ENCODE results near the gene ATP2B3. TPM values are rescaled to one million over a fixed set of nuclear protein-coding genes. Genes with fewer than 3 reads are reported as not detected.

Gene ATP2B3
- total and polyA plus RNA-seq, 9 of the 15 experiments (the other 6 are each of a cell fraction or from before 2014, with no cell fraction given) = 0.04 TPM; not detected in 8

DNA sequence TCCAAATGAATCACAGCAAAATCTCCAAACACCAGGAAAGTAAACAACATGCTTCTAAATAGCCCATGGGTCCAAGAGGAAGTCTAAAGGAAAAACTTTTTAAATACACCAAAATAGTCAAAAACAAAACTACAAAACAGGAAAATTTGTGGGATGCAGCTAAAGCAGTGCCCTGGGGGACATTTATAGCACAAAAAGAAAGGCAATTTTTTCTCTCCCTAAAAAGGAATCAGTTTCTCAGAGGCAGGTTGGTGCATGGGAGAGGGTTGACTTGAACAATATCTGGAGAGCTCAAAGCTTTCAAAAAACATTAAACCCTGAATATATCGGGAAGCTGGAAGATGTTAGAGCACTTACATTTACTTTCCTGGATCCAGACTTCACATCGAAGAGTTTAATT, 113.9 kb downstream of the ATP2B3 start:
- in situ Hi-C loops (cut with MboI) (no loop called here), intact Hi-C loops (cut with micrococcal nuclease) (no loop called here)
- Histone ChIP-seq H3K27ac (ENCODE audit: extremely low read depth, low read depth, low read length) (no peak overlapping the region), H3K36me3 (ENCODE audit: control insufficient read depth, insufficient read depth, low read length) (no peaks in the 10 kb centered on the region), H3K4me1 (replicated peaks in 1 of 2; ENCODE audit: control insufficient read depth in 2 of 2, insufficient read depth in 2 of 2, low read length in 2 of 2) (peaks cover 0 to 15% of the 10 kb centered on the region in 2 experiments; a peak in 2 of 5 replicates), H3K79me2 (ENCODE audit: control insufficient read depth, insufficient read depth, low read length) (no peaks in the 10 kb centered on the region), H3K9ac (ENCODE audit: insufficient read depth in 1 of 2, low read depth in 2 of 2, low read length in 2 of 2) (no peak overlapping the region), H2AFZ (ENCODE audit: low read depth, low read length) (no peak overlapping the region), H3K9me3 (replicated peaks; ENCODE audit: control insufficient read depth, insufficient read depth, low read depth, low read length) (no peaks in the 10 kb centered on the region), H3K4me3 (no peak overlapping the region), H3K9me1 (ENCODE audit: control insufficient read depth, insufficient read depth, low read length) (no peaks in the 10 kb centered on the region), H3K4me2 (ENCODE audit: insufficient read depth, low read length) (no peak overlapping the region), H4K20me1 (replicated peaks; ENCODE audit: control insufficient read depth, insufficient read depth, low read length) (no peaks in the 10 kb centered on the region), H3K27me3 (ENCODE audit: control insufficient read depth in 2 of 2, insufficient read depth in 2 of 2, low read length in 2 of 2) (peaks cover 11 to 80% of the 10 kb centered on the region in 2 experiments; a peak in 3 of 5 replicates)
- TF ChIP-seq GABPA (tag; conservative IDR thresholded peaks at IDR 0.05; ENCODE audit: low read depth) (no peak), ZFP36 (IDR thresholded peaks at IDR 0.05; ENCODE audit: low read depth, low read length, partially characterized antibody) (no peak), ILF3 (IDR thresholded peaks at IDR 0.05; ENCODE audit: borderline replicate concordance) (no peak), KDM1A (IDR thresholded peaks at IDR 0.05) (no peak), IRF9 (tag; IDR thresholded peaks at IDR 0.05) (no peak), ATF2 (CRISPR knock-in tag; IDR thresholded peaks at IDR 0.05) (no peak), TRIM24 (IDR thresholded peaks at IDR 0.05) (no peak), RAD21 (CRISPR knock-in tag; conservative IDR thresholded peaks at IDR 0.05 in 1 of 2, IDR thresholded peaks at IDR 0.05 in 1 of 2) (no peak), ZNF57 (CRISPR knock-in tag; IDR thresholded peaks at IDR 0.05) (no peak), TOE1 (IDR thresholded peaks at IDR 0.05; ENCODE audit: borderline replicate concordance) (no peak), TOE1 (CRISPR knock-in tag; IDR thresholded peaks at IDR 0.05; ENCODE audit: borderline replicate concordance, low read depth) (no peak), CEBPG (CRISPR knock-in tag; IDR thresholded peaks at IDR 0.05) (no peak), CEBPG (tag; conservative IDR thresholded peaks at IDR 0.05 in 1 of 2, IDR thresholded peaks at IDR 0.05 in 1 of 2) (no peak), ASH1L (IDR thresholded peaks at IDR 0.05; ENCODE audit: borderline replicate concordance, low read depth, partially characterized antibody) (no peak)
- TF ChIP-seq, protein P1, sequence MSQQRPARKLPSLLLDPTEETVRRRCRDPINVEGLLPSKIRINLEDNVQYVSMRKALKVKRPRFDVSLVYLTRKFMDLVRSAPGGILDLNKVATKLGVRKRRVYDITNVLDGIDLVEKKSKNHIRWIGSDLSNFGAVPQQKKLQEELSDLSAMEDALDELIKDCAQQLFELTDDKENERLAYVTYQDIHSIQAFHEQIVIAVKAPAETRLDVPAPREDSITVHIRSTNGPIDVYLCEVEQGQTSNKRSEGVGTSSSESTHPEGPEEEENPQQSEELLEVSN (IDR thresholded peaks at IDR 0.05; ENCODE audit: borderline replicate concordance in 1 of 2, extremely low read depth in 1 of 2, insufficient read depth in 1 of 2, insufficient read length in 1 of 2, low read depth in 1 of 2, low read length in 1 of 2, poor library complexity in 1 of 2, severe bottlenecking in 1 of 2) = no peak
- 0% methylated on average over 2 of the region's 2 CpGs for WGBS (ENCODE audit: insufficient coverage, low coverage, missing lambda C conversion rate)
- CTCF ChIA-PET (ENCODE audit: low intra/inter-chr PET ratio) = no interaction called here
- ATAC-seq (no peak), FAIRE-seq (no peak), DNase-seq (ENCODE audit: extremely low read depth in 1 of 4, low spot score in 3 of 4) (no peak)
- no TSS peak for BruUV-seq (replicated peaks)
- POLR2A ChIA-PET = interaction anchor here (0.5 to 0.9 kb wide), 3 partner anchors 17 to 699 kb away, joined by 3 to 5 read pairs (median 3); no protein-coding TSS in a partner anchor

Measured in K562 (cell line).